NCI-H460 (cell line): ENCODE measurements around the gene TNFRSF4. TPM values are rescaled to one million over a fixed set of nuclear protein-coding genes. Genes with fewer than 3 reads are reported as not detected.

ENCODE experiments used
- DNase-seq: peaks from one replicate; pipeline ENCODE4 v3.0.0-alpha.2; 2016; ENCODE audit warnings: low read depth; ENCODE audit errors: extremely low read depth
- total RNA-seq: library from RNA; depleted of rRNA; stranded (reverse); fragments of >200 nt; shearing (Covaris generic); gene quantifications from 2 replicates; pipeline ENCODE4 v1.2.3, GENCODE V29; 2014

TNFRSF4 gene
- total RNA-seq, 1 experiment from 2014 or later, result not detected

DNA sequence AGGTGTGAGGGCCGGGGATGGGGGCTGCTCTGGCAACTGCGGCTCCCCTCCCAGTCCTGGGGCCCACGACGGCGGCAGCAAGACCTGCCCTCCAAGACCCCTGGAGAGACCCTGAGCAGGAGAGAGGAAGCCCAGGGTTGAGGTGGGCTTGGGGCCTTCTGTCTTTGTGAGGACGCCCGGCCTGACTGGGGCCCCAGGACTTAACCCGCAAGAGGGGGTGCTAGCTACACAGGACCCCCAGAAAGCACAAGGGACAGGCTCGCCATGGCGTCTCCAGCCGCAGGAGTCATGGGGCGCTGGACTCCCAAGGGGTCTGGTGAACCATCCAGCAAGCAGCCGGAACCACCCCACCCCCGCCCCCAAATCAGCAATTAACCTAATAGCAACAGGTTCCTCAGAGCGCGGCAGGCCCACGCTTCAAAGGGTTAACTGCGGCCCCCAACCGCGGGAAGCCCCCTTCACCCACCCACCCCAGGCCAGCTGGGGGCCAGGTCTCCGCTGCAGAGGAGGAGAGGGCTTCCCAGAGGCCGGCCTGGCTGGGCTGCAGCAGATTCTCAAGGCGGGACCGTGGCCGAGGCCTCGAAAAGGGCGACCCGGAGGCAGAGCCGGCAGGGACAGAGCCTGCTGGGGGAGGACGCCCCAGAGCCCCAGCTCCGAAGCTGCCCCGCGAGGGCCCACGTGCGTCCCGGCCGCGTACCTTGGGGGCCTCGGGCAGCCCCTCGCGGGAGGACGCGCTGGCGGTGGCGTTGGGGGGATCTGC lies 32.0 kb upstream of the TNFRSF4 start:
- DNase-seq, result no peak

- DNase-seq, result no peak
Measured at GRCh38 chr1:1245178-1245816, 31.3 kb upstream of the TNFRSF4 start.

- no peak for DNase-seq
Measured at GRCh38 chr1:1244192-1244811, 30.3 kb upstream of the TNFRSF4 start.

DNA sequence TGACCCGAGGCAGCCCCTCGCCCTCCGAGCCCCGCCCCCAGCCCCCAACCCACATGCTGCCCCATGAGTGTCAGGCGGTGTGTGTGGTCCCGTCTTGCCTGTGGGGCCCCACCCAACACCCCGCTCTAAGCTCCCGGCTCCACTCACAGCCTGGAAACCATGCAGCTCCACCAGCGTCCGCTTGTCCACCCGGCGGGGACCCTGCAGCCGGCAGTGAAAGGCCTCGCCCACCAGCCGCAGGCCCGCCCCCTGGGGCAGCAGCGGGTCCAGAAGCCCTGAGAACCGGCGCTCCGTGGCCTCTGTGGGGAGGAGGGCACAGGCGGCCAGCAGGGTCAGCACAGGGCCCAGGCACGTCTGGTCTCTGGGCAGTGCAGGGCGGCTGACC lies 29.8 kb upstream of the TNFRSF4 start:
- no peak for DNase-seq

- DNase-seq, result no peak
Measured at GRCh38 chr1:1243266-1243660, 29.3 kb upstream of the TNFRSF4 start.

GRCh38 chr1:1242461-1243265 lies 28.7 kb upstream of the TNFRSF4 start:
- no peak for DNase-seq

GRCh38 chr1:1241588-1242219 lies 27.8 kb upstream of the TNFRSF4 start:
- DNase-seq, result no peak

- no peak for DNase-seq
Measured at GRCh38 chr1:1240822-1241587, 27.1 kb upstream of the TNFRSF4 start.

- no peak for DNase-seq
Measured at GRCh38 chr1:1240348-1240732, 26.4 kb upstream of the TNFRSF4 start.

DNA sequence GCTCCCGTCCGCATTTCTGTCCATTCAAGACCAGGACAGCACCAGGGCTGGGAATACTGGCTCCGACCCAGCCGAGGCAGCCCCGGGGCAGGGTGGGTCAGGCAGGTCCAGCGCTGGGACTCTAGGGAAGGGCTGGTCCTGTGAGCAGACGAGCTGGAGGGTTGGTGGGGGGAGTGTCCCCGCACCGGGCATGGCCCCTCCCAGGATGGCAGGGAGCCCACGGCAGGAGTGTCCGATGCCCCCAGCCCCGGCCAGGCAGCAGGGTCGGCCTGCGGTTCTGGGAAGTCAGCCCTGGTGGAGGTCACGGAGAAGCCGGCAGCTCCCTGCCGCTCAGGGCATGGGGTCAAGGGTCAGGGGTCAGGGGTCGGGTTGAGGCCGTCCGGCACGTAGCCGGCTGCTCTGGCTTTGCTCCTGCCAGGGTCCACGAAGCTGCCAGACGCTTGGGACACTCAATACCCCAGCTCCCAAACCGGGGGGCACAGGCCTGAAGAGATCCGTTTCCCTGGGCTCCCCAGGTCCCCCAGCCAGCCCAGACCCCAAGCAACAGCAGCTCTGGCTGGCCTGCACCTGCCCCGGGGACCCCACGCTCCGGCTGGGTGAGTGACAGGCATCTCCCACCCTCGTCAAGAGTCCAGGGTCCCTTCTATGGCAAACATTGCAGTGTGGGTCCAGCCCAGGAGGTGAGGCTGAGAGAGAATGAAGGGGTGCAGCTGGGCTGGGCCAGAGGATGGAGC lies 25.8 kb upstream of the TNFRSF4 start:
- no peak for DNase-seq

DNA sequence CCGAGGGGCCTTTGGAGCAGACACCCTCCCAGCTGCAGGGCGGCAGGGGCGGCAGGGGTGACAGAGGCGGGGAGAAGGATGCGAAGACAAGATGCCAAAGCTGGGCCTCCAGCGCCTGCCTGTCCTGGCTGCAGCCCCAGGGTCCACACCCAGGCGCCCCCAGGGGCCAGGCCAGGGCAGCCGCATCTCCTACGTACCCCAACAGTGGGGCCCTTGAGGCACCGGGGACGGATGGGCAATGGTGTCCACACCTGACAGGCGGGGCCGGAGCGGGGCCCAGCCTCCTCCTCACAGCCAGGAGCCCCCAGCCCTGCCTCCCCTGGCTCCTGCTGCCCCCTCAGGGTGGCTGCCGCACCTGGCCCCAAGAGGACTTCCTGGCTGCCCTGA lies 25.3 kb upstream of the TNFRSF4 start:
- no peak for DNase-seq

DNA sequence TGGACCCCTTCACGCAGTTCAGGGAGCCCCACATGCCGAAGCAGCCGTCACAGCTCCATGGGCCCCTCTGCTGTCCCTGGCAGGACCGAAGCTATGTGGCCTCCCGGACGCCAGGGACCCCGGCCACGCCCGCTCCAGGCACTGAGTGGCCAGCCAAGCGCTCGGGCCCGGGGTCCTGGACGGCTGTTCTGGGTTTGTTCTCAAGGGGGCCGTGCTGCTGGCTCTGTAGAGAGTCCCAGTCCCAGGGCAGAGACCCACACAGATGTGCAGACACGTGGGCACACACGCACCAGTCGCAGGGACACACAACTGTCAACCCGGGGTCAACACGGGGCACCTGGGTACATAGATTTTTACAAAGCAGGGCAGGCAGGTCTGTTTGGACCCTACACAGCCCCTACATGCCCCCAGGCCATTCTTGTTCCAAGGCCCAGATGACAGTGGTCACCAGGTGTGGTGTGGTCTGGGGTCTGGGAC lies 24.8 kb upstream of the TNFRSF4 start:
- DNase-seq, result no peak

DNA sequence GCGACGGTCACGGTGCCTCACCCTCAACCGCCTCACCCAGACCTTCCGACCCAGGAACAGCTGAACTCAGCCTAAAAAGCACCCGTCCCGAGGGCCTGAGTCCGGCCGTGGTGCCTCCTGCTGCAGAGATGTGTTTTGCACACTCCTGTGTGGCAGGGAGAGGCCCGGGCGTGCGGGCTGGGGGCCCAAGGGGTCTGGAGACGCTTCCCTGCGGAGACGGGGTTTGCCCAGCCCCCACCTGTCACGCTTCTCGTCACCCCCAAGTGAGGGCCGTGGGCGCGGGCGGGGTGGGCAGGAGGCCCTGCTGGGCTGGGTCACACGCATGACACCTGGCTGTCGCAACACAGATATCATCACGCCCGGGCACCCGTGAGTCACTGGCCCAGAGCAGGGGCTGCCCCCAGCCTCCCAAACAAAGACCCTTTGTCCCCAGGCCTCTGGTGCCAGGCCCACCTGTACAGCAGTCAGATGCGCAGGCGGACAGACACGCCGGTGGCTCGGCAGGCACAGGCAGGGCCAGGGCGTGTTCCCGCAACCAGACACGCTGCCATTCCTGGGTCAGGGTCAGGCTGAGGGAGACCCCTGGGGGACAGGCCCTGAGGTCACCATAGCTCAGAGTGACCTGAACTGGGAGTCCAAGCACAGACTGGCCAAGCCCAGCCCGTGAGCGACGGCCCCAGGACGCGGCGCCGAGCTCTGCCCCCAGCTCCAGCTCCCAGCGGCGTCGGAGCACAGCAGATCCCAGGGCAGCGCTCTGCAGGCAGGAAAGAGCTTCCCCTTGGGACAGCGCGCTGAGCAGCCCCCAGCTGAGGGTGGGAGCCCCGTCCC lies 24.1 kb upstream of the TNFRSF4 start:
- no peak for DNase-seq

DNA sequence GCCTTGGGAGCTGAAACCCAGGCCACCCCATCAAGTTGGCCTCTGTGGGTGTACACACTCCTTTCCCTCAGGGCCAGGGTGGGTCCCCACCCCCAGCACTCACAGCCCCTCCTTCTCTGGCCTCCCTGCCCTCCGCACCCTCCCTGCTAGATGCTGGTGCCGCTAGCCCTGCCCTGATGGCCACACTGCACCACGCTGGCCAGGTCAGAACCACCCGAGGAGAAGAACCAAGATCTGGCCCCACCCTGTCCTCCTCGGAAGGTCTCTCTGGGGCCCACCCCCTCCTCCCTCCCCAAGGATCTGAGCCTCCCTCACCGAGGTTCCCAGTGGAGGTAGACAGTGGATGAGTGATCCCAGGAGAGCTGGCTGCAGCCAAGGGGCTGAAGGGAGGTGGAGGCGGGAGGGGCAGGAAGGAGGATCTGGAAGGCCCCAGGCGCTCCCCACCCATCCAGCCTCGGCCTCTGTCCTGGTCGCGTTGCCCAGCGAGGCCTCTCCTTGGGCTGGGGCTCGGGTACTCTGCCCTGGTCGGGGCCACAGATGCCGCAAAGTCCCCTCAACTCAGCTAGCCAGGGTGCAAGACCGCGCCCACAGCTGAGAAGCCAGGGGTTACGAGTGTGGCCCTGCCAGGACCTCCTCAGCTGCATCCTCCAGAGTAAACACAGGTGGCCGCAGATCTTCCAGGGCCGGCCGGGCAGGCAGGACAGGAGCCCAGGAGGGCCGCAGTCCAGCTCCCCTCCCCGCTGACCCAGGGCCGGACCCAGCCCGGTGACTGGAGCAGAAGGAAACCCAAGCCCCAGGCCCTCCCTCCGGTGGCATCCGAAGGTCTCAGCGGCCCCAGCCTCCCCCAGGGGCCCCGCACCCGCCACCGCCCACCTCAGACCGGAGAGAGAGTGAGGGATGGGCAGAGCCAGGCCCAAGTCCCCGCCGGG lies 23.3 kb upstream of the TNFRSF4 start:
- DNase-seq, result no peak

DNA sequence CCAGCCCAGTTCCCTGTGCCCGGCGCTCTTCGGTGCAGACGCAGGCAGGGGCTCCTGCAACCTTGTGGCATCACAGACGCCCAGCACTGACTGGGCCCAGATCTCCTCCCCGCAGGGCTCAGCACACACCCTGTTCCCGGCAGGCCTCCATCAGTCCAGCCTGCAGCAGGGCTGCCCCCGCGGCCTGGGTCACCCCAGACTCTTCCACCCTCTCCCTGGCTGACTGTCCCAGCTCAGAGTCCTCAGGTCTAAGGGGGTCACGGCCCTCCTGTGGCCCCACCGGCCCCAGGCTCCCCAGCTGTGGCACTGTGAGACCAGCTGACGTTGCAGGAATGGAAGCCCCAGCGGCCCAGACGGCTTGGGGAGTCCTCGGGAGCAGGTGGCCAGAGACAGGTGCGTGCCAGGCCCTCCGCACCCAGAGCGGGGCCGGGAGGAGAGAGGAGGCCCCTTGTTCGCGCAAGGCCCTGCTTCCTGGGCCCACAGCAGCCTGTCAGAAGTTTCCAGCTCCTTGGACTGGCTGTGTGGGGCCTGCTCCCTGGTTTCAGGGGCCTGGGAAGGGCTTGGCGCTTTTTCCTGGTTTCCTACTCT lies 22.3 kb upstream of the TNFRSF4 start:
- no peak for DNase-seq

DNA sequence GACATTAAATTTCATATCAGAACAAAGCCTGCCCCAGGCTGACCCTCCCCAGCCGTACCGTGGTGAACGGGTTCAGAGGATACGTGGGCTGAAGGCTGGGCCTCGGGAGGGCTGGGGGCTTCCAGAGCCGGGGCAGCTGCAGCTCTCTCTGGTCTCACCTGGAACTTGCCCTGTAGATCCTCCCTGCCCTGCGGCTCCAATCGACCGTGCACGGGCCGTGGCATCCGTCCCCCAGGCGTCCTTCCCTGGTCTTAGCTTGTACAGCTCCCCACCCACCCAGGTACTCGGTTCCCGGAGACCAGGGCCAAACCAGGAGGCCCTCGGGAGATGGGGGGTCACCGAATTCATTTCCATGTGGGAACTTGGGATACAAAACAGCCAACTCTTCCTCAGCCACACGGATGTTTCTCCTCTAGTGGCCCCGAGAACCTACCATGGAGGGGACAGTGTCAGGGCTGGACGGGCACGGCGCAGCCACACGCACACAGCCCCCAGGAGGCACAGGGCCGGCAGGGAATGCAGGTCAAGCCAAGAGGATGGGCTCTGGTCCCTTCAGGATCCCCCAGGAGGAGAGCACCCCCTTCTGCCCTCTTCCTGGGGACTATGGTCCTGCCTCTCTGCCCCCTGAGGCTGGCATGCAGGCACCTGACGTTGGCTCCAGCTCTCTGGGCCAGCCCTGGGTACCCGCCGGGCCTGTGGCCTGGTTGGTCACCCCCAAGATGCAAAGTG lies 21.2 kb upstream of the TNFRSF4 start:
- no peak for DNase-seq
